ENCODE results near the gene PPP1R16B. TPM values are rescaled to one million over a fixed set of nuclear protein-coding genes. Genes with fewer than 3 reads are reported as not detected.

The PPP1R16B gene
- total and polyA plus RNA-seq, 4 donors: 2.6 to 15.0 (median 7.1) TPM

- Histone ChIP-seq H3K9me3 (ENCODE audit: control insufficient read depth in 4 of 4, insufficient read depth in 3 of 4, low read length in 3 of 4) (no peaks in the 10 kb centered on the region), H3K36me3 (ENCODE audit: control insufficient read depth in 4 of 4, insufficient read depth in 4 of 4, low read length in 4 of 4) (no peaks in the 10 kb centered on the region), H3K27me3 (ENCODE audit: control insufficient read depth in 3 of 3, insufficient read depth in 3 of 3, low read length in 2 of 3) (peaks cover 0 to 5% (median 0%) of the 10 kb centered on the region in 3 donors), H3K27ac (ENCODE audit: low read depth in 1 of 2, low read length in 1 of 2) (peak overlapping the region in 1 of 2 donors; percentile 1), H3K9ac (ENCODE audit: insufficient read depth in 1 of 2, low read length in 2 of 2) (no peak overlapping the region), H3K4me3 (no peak overlapping the region), H3K4me1 (ENCODE audit: control insufficient read depth in 5 of 5, insufficient read depth in 5 of 5, low read length in 5 of 5) (peaks cover 0 to 9% (median 0%) of the 10 kb centered on the region in 5 donors)
- DNase-seq: no peak
- no peak for ATAC-seq (ENCODE audit: insufficient read depth, low FRiP score)
- TF ChIP-seq CTCF (IDR thresholded peaks at IDR 0.05; ENCODE audit: control extremely low read depth, extremely low read depth): no peak
- WGBS, 2 donors: 58 to 74% methylated on average over 20 of the region's 20 CpGs
These were observed 77.8 kb downstream of the PPP1R16B start for GRCh38 chr20:38883081-38883980.

DNA sequence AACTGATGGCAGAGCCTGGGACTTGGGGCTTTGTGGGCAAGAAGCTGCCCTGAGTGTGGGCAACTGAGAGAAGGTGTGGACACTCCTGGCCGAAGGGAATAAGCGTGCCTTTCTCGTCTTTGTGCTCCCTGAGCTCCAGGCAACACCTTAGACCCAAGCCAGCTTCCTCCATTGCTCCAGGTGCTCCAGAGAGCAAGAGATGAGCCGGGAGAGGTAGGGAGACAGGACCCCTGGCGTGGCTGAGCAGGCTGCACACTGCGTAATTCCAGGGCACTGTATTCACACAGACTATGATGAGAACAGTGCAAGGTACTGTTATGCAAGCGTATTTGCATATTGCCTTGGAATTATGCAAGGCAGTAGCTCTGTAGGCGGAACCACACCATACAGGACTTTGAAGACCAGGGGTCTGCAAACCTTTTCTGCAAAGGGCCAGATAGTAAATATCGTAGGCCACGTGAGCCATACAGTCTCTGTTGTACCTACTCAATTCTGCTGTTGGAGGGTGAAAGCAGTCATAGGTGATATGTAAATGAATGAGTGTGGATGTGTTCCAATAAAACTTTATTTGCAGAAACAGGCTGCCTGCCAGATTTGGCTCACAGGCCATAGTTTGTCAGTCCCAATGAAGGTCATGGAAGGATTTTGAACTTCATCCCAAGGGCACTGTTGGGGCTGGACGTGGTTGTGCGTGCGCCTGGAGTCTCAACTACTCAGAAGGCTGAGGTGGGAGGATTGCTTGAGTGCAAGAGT, 78.7 kb downstream of the PPP1R16B start:
- no peak for DNase-seq
- H3K9ac ChIP-seq (ENCODE audit: insufficient read depth in 1 of 2, low read length in 2 of 2): no peak overlapping the region
- TF ChIP-seq CTCF (IDR thresholded peaks at IDR 0.05; ENCODE audit: control extremely low read depth, extremely low read depth): no peak
- H3K27me3 ChIP-seq (ENCODE audit: control insufficient read depth in 3 of 3, insufficient read depth in 3 of 3, low read length in 2 of 3): peaks cover 0 to 3% (median 0%) of the 10 kb centered on the region in 3 donors
- H3K36me3 ChIP-seq (ENCODE audit: control insufficient read depth in 4 of 4, insufficient read depth in 4 of 4, low read length in 4 of 4): no peaks in the 10 kb centered on the region
- ATAC-seq (ENCODE audit: insufficient read depth, low FRiP score): no peak
- H3K4me3 ChIP-seq: no peak overlapping the region
- no peaks in the 10 kb centered on the region for H3K9me3 ChIP-seq (ENCODE audit: control insufficient read depth in 4 of 4, insufficient read depth in 3 of 4, low read length in 3 of 4)
- 82 to 87% methylated on average over 13 of the region's 13 CpGs for WGBS, 2 donors
- H3K4me1 ChIP-seq (ENCODE audit: control insufficient read depth in 5 of 5, insufficient read depth in 5 of 5, low read length in 5 of 5): peaks cover 0 to 12% (median 0%) of the 10 kb centered on the region in 5 donors
- no peak overlapping the region for H3K27ac ChIP-seq (ENCODE audit: low read depth in 1 of 2, low read length in 1 of 2)

DNA sequence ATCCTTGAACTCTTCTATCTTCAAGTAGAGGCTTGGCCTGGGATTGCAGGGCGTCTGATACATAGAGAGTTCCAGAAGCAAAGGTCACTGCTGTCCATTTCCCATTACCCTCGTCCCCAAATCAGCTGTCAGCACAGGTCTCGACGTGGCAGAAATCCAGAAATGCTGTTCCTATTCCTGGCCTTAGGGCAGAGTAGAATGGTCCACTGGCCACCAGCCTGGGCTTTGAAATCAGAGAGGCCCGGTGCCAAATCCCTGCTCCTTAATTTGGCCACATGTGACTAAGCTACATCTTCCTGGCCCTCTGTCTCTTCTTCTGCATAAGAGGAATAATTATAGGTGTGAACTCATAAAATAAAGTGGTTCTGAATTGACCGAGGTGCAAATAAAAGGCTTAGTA, 79.9 kb downstream of the PPP1R16B start:
- H3K9me3 ChIP-seq (ENCODE audit: control insufficient read depth in 4 of 4, insufficient read depth in 3 of 4, low read length in 3 of 4): no peaks in the 10 kb centered on the region
- H3K4me3 ChIP-seq: no peak overlapping the region
- no peak for TF ChIP-seq CTCF (IDR thresholded peaks at IDR 0.05; ENCODE audit: control extremely low read depth, extremely low read depth)
- DNase-seq: no peak
- no peaks in the 10 kb centered on the region for H3K36me3 ChIP-seq (ENCODE audit: control insufficient read depth in 4 of 4, insufficient read depth in 4 of 4, low read length in 4 of 4)
- H3K4me1 ChIP-seq (ENCODE audit: control insufficient read depth in 5 of 5, insufficient read depth in 5 of 5, low read length in 5 of 5): peaks cover 0 to 12% (median 0%) of the 10 kb centered on the region in 5 donors
- no peak for ATAC-seq (ENCODE audit: insufficient read depth, low FRiP score)
- no peak overlapping the region for H3K27ac ChIP-seq (ENCODE audit: low read depth in 1 of 2, low read length in 1 of 2)
- peaks cover 0 to 5% (median 3%) of the 10 kb centered on the region in 3 donors for H3K27me3 ChIP-seq (ENCODE audit: control insufficient read depth in 3 of 3, insufficient read depth in 3 of 3, low read length in 2 of 3)
- 85 to 90% methylated on average over 6 of the region's 6 CpGs for WGBS, 2 donors
- no peak overlapping the region for H3K9ac ChIP-seq (ENCODE audit: insufficient read depth in 1 of 2, low read length in 2 of 2)

Data from lung (tissue), 12 donors.